Measurements from ENCODE around the gene PLCL1. TPM values are rescaled to one million over a fixed set of nuclear protein-coding genes. Genes with fewer than 3 reads are reported as not detected.

PLCL1 gene
- total and polyA plus RNA-seq, 10 of the 15 experiments (the other 5 are each of a cell fraction or from before 2014, with no cell fraction given): 0.03 to 1.5 (median 0.22) TPM

DNA sequence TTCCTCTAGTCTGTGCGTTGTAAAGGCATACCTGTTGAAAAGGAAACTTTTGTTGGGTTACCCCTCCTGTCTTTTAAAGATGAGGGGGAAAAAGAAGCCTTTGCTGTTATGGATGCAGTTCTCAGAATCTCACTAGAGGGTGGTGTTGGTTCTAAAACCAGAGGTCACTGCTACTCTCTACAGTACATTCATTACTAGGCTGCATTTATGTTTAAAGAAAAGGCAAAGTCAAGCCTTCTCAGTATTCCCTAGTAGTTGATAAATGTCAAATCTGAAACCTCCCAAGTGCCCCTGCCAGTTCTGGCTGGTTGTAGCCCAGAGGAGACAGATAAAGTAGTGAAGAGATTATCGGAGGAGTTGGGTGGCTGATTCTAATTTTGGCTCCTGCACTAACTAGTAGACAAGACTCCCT, 1.4 kb upstream of the PLCL1 start:
- no peak overlapping the region for H3K27ac ChIP-seq (ENCODE audit: control insufficient read depth, insufficient read depth)
- FAIRE-seq: peak; percentile 84
- H3K4me2 ChIP-seq (ENCODE audit: control insufficient read depth, insufficient read depth): no peak overlapping the region
- intact Hi-C loops (cut with micrococcal nuclease; ENCODE audit: unreplicated experiment) (loop anchor here (1.0 to 5.0 kb wide), 5 partner anchors 184 to 493 kb away; no protein-coding TSS in a partner anchor), in situ Hi-C loops (cut with MboI) (loop anchor here (5.0 kb wide), 2 partner anchors 324 to 489 kb away; no protein-coding TSS in a partner anchor)
- H3K36me3 ChIP-seq (ENCODE audit: control insufficient read depth in 2 of 2, insufficient read depth in 2 of 2, low read length in 1 of 2): no peaks in the 10 kb centered on the region
- no peak overlapping the region for H3K9ac ChIP-seq (ENCODE audit: control insufficient read depth, insufficient read depth, low read length)
- no peaks in the 10 kb centered on the region for H3K79me2 ChIP-seq (ENCODE audit: control insufficient read depth, insufficient read depth, low read length)
- H2AFZ ChIP-seq (ENCODE audit: control insufficient read depth, low read depth, low read length): no peak overlapping the region
- CTCF ChIA-PET: interaction anchor here (0.9 to 11.1 kb wide), 4 partner anchors 11 to 323 kb away, joined by 3 to 109 read pairs (median 11); no protein-coding TSS in a partner anchor
- TF ChIP-seq, protein P1, sequence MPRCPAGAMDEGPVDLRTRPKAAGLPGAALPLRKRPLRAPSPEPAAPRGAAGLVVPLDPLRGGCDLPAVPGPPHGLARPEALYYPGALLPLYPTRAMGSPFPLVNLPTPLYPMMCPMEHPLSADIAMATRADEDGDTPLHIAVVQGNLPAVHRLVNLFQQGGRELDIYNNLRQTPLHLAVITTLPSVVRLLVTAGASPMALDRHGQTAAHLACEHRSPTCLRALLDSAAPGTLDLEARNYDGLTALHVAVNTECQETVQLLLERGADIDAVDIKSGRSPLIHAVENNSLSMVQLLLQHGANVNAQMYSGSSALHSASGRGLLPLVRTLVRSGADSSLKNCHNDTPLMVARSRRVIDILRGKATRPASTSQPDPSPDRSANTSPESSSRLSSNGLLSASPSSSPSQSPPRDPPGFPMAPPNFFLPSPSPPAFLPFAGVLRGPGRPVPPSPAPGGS (IDR thresholded peaks at IDR 0.05; ENCODE audit: borderline replicate concordance, insufficient read depth, low read depth, low read length, poor library complexity, severe bottlenecking): no peak
- TF ChIP-seq SMC3 (IDR thresholded peaks at IDR 0.05; ENCODE audit: borderline replicate concordance, low read length) (peak; percentile 91), YY1 (IDR thresholded peaks at IDR 0.05; ENCODE audit: low read depth, low read length) (peak; percentile 55; the same call in 1 of the 2 replicates), PAX8 (IDR thresholded peaks at IDR 0.05) (no peak), TBL1XR1 (IDR thresholded peaks at IDR 0.05; ENCODE audit: low read depth, low read length) (no peak), RB1 (IDR thresholded peaks at IDR 0.05; ENCODE audit: borderline replicate concordance) (peak; percentile 70; the same call in 1 of the 2 replicates), RAD21 (IDR thresholded peaks at IDR 0.05; ENCODE audit: insufficient read depth, low read depth, low read length) (peak; percentile 98)
- TF ChIP-seq, protein P2, sequence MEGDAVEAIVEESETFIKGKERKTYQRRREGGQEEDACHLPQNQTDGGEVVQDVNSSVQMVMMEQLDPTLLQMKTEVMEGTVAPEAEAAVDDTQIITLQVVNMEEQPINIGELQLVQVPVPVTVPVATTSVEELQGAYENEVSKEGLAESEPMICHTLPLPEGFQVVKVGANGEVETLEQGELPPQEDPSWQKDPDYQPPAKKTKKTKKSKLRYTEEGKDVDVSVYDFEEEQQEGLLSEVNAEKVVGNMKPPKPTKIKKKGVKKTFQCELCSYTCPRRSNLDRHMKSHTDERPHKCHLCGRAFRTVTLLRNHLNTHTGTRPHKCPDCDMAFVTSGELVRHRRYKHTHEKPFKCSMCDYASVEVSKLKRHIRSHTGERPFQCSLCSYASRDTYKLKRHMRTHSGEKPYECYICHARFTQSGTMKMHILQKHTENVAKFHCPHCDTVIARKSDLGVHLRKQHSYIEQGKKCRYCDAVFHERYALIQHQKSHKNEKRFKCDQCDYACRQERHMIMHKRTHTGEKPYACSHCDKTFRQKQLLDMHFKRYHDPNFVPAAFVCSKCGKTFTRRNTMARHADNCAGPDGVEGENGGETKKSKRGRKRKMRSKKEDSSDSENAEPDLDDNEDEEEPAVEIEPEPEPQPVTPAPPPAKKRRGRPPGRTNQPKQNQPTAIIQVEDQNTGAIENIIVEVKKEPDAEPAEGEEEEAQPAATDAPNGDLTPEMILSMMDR (IDR thresholded peaks at IDR 0.05 in 2 of 3, conservative IDR thresholded peaks at IDR 0.05 in 1 of 3; ENCODE audit: control insufficient read depth in 2 of 3, extremely low read depth in 1 of 3, insufficient read depth in 1 of 3, low read depth in 3 of 3, low read length in 3 of 3): peak; percentile 69 to 89 (median 73)
- no peak overlapping the region for H3K4me3 ChIP-seq
- peak; percentile 54 for ATAC-seq
- SMC1A ChIA-PET (ENCODE audit: uncharacterized antibody, unreplicated experiment): interaction anchor here (0.5 to 12.2 kb wide), 3 partner anchors 228 to 323 kb away, joined by 3 to 120 read pairs (median 3); no protein-coding TSS in a partner anchor
- H3K9me3 ChIP-seq (replicated peaks; ENCODE audit: control insufficient read depth, insufficient read depth, low read length): no peaks in the 10 kb centered on the region
- no peaks in the 10 kb centered on the region for H4K20me1 ChIP-seq (ENCODE audit: control insufficient read depth, insufficient read depth)
- no TSS peak for BruUV-seq (replicated peaks)
- DNase-seq (ENCODE audit: low read depth, low spot score): peak; percentile 23
- 26% methylated on average over 2 of the region's 2 CpGs for WGBS (ENCODE audit: insufficient coverage, insufficient replicate concordance, low lambda C conversion rate, missing lambda C conversion rate)
- peaks cover 4 to 16% of the 10 kb centered on the region in 2 experiments for H3K27me3 ChIP-seq (replicated peaks in 1 of 2; ENCODE audit: control insufficient read depth in 2 of 2, insufficient read depth in 2 of 2, low read length in 1 of 2)
- POLR2A ChIA-PET: no interaction called here
- no peaks in the 10 kb centered on the region for H3K4me1 ChIP-seq (ENCODE audit: control insufficient read depth, insufficient read depth, low read length)
- RAD21 ChIA-PET (ENCODE audit: unreplicated experiment): interaction anchor here (1.8 kb wide), 2 partner anchors 324 to 494 kb away, joined by 14 to 25 read pairs; no protein-coding TSS in a partner anchor
